GM21576 (cell line): ENCODE measurements around the gene MYO9A.

ENCODE experiments used
- ATAC-seq: cut with Tn5 transposase; IDR thresholded peaks from one replicate; pipeline ENCODE4 v1.9.1; 2021; ENCODE audit warnings: mild to moderate bottlenecking, moderate library complexity; ENCODE audit not compliant: unreplicated experiment

The MYO9A gene

GRCh38 chr15:71970435-71970834 is 147.5 kb downstream of the MYO9A start:
- no peak for ATAC-seq

GRCh38 chr15:71962537-71962936 is 155.4 kb downstream of the MYO9A start:
- ATAC-seq, result no peak

- ATAC-seq, result no peak
Observed at GRCh38 chr15:71957026-71957425, 160.9 kb downstream of the MYO9A start.

GRCh38 chr15:71951134-71951533 is 166.8 kb downstream of the MYO9A start:
- ATAC-seq, result no peak

GRCh38 chr15:71945012-71945411 is 172.9 kb downstream of the MYO9A start:
- ATAC-seq, result no peak

- ATAC-seq, result no peak
Observed at GRCh38 chr15:71943806-71944205, 174.1 kb downstream of the MYO9A start.

- no peak for ATAC-seq
Observed at GRCh38 chr15:71939981-71940588, 177.9 kb downstream of the MYO9A start.

GRCh38 chr15:71937650-71938311 is 180.2 kb downstream of the MYO9A start:
- ATAC-seq, result no peak

- no peak for ATAC-seq
Observed at GRCh38 chr15:71934446-71934845, 183.5 kb downstream of the MYO9A start.

GRCh38 chr15:71932689-71933088 is 185.3 kb downstream of the MYO9A start:
- ATAC-seq, result no peak

GRCh38 chr15:71931261-71931660 is 186.7 kb downstream of the MYO9A start:
- ATAC-seq, result no peak

- ATAC-seq, result no peak
Observed at GRCh38 chr15:71925145-71925544, 192.8 kb downstream of the MYO9A start.

- ATAC-seq, result no peak
Observed at GRCh38 chr15:71921191-71921590, 196.8 kb downstream of the MYO9A start.

- ATAC-seq, result no peak
Observed at GRCh38 chr15:71920573-71920972, 197.4 kb downstream of the MYO9A start.

- no peak for ATAC-seq
Observed at GRCh38 chr15:71916834-71917233, 201.1 kb downstream of the MYO9A start.

- no peak for ATAC-seq
Observed at GRCh38 chr15:71914092-71914491, 203.9 kb downstream of the MYO9A start.

- ATAC-seq, result no peak
Observed at GRCh38 chr15:71899674-71900073, 218.3 kb downstream of the MYO9A start.

GRCh38 chr15:71893691-71894090 is 224.3 kb downstream of the MYO9A start:
- ATAC-seq, result no peak

- no peak for ATAC-seq
Observed at GRCh38 chr15:71892335-71892734, 225.6 kb downstream of the MYO9A start.

GRCh38 chr15:71891026-71891425 is 226.9 kb downstream of the MYO9A start:
- ATAC-seq, result no peak

GRCh38 chr15:71889947-71890346 is 228.0 kb downstream of the MYO9A start:
- ATAC-seq, result no peak

- peak; percentile 9 for ATAC-seq
Observed at GRCh38 chr15:71889385-71889784, 228.6 kb downstream of the MYO9A start.

GRCh38 chr15:71888797-71889196 is 229.2 kb downstream of the MYO9A start:
- ATAC-seq, result peak; percentile 63
